GM19238 (cell line): ENCODE results near the gene FHIP1A.

Source experiments
- DNase-seq: peaks from one replicate; pipeline ENCODE4 v3.0.0; 2011; ENCODE audit warnings: low spot score; ENCODE audit not compliant: insufficient read length

The FHIP1A gene

DNA sequence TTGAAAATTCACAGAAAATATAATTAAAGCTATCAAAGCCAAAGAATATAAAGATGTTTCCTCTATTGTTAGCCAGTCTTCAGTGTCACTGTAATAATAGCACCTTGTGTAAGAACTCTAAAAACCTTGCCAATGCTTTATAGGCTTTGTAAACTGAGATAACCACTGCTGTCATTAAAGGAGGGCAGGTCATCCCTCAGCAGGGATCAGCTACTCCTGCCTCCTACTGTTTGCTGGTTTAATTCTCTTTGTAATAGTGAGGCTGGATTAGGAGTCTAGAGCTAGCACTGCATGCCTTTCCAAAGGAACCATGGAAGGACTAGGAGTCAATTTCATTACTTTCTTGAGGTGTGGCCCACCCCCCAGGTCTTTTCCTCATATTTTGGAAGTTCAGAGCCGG lies 46.2 kb downstream of the FHIP1A start:
- DNase-seq: no peak

DNA sequence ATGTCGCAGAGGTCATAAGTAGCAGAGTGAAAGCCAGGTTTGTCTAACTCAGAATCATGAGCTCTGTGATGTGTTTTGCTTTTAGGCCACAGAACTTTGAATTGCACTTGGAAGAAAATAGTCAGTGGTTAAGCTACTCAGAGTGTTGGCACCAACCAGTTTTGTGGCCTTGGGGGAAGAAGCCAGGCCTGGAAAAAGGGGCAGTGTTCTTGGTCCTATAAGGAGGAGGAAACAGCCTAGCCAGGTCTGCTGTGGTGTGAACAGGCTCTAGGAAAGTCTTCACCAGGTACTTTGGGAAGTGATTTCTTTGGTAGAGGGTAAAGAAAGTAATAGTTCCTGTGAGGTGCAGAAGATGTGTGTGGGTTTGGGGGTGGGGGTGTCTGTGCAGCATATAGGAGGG lies 49.2 kb downstream of the FHIP1A start:
- no peak for DNase-seq
